ENCODE results near the gene PEX6. TPM values are rescaled to one million over a fixed set of nuclear protein-coding genes. Genes with fewer than 3 reads are reported as not detected.

Gene PEX6
- 10 to 100 TPM; 15.0 to 25.6 TPM for total RNA-seq
- long read RNA-seq, partial matches to known transcripts, result 7 of 9 reads
- long read RNA-seq, other reads (novel, unspliced or antisense), result 2 of 9 reads

GRCh38 chr6:42978839-42979522, at the start of gene PEX6:
TSS of gene PEX6 (minus strand) at chr6:42979181. CDS start at chr6:42979150, 31 bp downstream.
- intact Hi-C loops (cut with DNase I), result no loop called here
- ATAC-seq (peak; percentile 96 to 97), DNase-seq (peak; percentile 96)

GRCh38 chr6:43026365-43026764, 47.4 kb upstream of the PEX6 start:
- no peak for DNase-seq
- ATAC-seq, result no peak
- intact Hi-C loops (cut with DNase I), result no loop called here

- no peak for DNase-seq
- no peak for ATAC-seq
- intact Hi-C loops (cut with DNase I), result no loop called here
These were observed 45.5 kb upstream of the PEX6 start for GRCh38 chr6:43024436-43024835.

- ATAC-seq, result peak; percentile 91 to 92
These were observed 42.5 kb upstream of the PEX6 start, which contains the start of gene RRP36 for GRCh38 chr6:43021270-43022047. TSS of gene RRP36 (plus strand) at chr6:43021623. CDS start at chr6:43021655, 32 bp downstream.

GRCh38 chr6:43020847-43021246, 41.9 kb upstream of the PEX6 start:
- DNase-seq (no peak), ATAC-seq (peak in 1 of 2 donors; percentile 5)
- intact Hi-C loops (cut with DNase I), result no loop called here

More at GRCh38 chr6:43021270-43022047, 42.5 kb upstream of the PEX6 start, which contains the start of gene RRP36:
- intact Hi-C loops (cut with DNase I), result no loop called here
- peak; percentile 91 for DNase-seq

GRCh38 chr6:43020052-43020705, 41.2 kb upstream of the PEX6 start:
- ATAC-seq (no peak), DNase-seq (no peak)
- intact Hi-C loops (cut with DNase I), result no loop called here

GRCh38 chr6:43019152-43019551, 40.2 kb upstream of the PEX6 start:
- intact Hi-C loops (cut with DNase I), result loop anchor here in 1 of 2 donors (5.0 kb wide), 1 partner anchor 33 kb away; the partner anchor contains the start of gene CUL7
- ATAC-seq (no peak), DNase-seq (no peak)

- ATAC-seq (no peak), DNase-seq (no peak)
- intact Hi-C loops (cut with DNase I), result loop anchor here in 1 of 2 donors (5.0 kb wide), 1 partner anchor 35 kb away; the partner anchor contains the start of gene CUL7
These were observed 38.0 kb upstream of the PEX6 start for GRCh38 chr6:43016943-43017334.

- intact Hi-C loops (cut with DNase I), result loop anchor here in 1 of 2 donors (5.0 kb wide), 1 partner anchor 36 kb away; the partner anchor contains the start of gene CUL7
- DNase-seq, result no peak
- ATAC-seq, result no peak
These were observed 37.4 kb upstream of the PEX6 start for GRCh38 chr6:43016176-43016942.

- peak in 1 of 2 donors; percentile 8 for ATAC-seq
- DNase-seq, result no peak
- intact Hi-C loops (cut with DNase I), result no loop called here
These were observed 35.5 kb upstream of the PEX6 start for GRCh38 chr6:43014434-43014909.

- intact Hi-C loops (cut with DNase I), result no loop called here
- peak; percentile 97 to 98 for ATAC-seq
- DNase-seq, result peak; percentile 99
These were observed 35.0 kb upstream of the PEX6 start, which contains the start of the genes KLHDC3 and MEA1 for GRCh38 chr6:43013843-43014433. TSS of gene KLHDC3 (plus strand) at chr6:43014249. CDS start at chr6:43017193, 2,944 bp downstream. TSS of gene MEA1 (minus strand) at chr6:43013946. CDS start at chr6:43013813, 133 bp downstream.

GRCh38 chr6:43013097-43013842, 34.3 kb upstream of the PEX6 start:
- no peak for DNase-seq
- intact Hi-C loops (cut with DNase I), result no loop called here
- peak; percentile 5 to 20 for ATAC-seq

GRCh38 chr6:43012364-43012763, 33.4 kb upstream of the PEX6 start:
- ATAC-seq (no peak), DNase-seq (no peak)
- intact Hi-C loops (cut with DNase I), result no loop called here

GRCh38 chr6:43011207-43011606, 32.2 kb upstream of the PEX6 start:
- ATAC-seq (no peak), DNase-seq (no peak)
- intact Hi-C loops (cut with DNase I), result no loop called here

GRCh38 chr6:43009124-43009523, 30.1 kb upstream of the PEX6 start:
- ATAC-seq, result no peak
- intact Hi-C loops (cut with DNase I), result loop anchor here (1.0 to 5.0 kb wide), 2 partner anchors 133 to 134 kb away; no protein-coding TSS in a partner anchor
- peak; percentile 54 for DNase-seq

- intact Hi-C loops (cut with DNase I), result loop anchor here in 1 of 2 donors (5.0 kb wide), 1 partner anchor 135 kb away; no protein-coding TSS in a partner anchor
- no peak for ATAC-seq
These were observed 28.1 kb upstream of the PEX6 start for GRCh38 chr6:43007126-43007525.

GRCh38 chr6:43006251-43006650, 27.3 kb upstream of the PEX6 start:
- intact Hi-C loops (cut with DNase I), result loop anchor here in 1 of 2 donors (5.0 kb wide), 1 partner anchor 136 kb away; no protein-coding TSS in a partner anchor
- ATAC-seq, result no peak
- DNase-seq, result no peak

More at GRCh38 chr6:43007126-43007525, 28.1 kb upstream of the PEX6 start:
- no peak for DNase-seq
